ENCODE data around the gene C1orf141.

Gene C1orf141

DNA sequence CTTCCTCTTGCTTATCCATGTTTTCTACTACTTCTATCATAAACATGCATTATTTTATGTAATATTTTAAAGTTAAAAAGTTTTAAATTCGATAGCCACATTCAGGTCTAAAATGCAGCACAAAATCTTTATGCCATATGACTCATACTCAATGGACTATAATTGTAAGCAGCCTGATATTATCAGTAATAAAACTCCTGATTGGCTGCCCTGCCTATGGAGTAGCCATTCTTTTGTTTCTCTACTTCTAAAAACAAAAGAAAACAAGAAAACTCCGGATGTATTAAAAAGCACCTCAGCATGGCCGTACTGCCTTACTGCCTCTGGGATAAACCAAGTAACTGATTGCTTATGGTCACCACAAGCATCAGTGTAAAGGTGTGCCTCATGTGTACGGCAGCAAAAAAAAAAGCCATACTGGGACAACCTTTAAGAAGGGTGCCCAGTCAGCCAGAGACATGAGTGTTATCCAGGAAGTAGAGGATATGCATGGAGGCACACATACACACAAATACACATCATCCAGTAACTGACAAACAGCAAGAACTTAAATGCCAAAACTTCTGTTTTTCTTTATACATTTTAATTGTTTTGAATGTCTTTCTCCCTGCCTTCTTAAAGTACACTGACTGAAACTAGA is 90.0 kb downstream of the C1orf141 start:
- no peak overlapping the region for H3K4me3 ChIP-seq (replicated peaks; ENCODE audit: low read depth, low read length)
- TF ChIP-seq, protein P1, sequence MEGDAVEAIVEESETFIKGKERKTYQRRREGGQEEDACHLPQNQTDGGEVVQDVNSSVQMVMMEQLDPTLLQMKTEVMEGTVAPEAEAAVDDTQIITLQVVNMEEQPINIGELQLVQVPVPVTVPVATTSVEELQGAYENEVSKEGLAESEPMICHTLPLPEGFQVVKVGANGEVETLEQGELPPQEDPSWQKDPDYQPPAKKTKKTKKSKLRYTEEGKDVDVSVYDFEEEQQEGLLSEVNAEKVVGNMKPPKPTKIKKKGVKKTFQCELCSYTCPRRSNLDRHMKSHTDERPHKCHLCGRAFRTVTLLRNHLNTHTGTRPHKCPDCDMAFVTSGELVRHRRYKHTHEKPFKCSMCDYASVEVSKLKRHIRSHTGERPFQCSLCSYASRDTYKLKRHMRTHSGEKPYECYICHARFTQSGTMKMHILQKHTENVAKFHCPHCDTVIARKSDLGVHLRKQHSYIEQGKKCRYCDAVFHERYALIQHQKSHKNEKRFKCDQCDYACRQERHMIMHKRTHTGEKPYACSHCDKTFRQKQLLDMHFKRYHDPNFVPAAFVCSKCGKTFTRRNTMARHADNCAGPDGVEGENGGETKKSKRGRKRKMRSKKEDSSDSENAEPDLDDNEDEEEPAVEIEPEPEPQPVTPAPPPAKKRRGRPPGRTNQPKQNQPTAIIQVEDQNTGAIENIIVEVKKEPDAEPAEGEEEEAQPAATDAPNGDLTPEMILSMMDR (IDR thresholded peaks at IDR 0.05; ENCODE audit: low read length, missing control alignments): no peak
- no peak for DNase-seq (ENCODE audit: low read depth)

DNA sequence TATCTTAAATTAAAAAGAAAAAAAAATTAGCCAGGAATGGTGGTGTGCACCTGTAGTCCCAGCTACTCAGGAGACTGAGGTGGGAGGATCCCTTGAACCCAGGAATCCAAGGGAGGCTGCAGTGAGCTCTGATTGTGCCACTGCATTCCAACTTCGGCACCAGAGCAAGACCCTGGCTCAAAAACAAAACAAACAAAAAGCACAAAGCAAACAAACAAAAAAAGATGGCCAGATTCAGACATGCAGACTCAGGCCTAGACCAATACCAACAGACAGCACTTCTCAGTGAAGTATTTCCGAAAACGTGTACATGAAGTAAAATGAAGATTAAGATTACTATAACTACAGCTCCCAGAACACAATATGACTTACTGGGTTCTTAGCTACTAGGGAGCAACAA is 91.4 kb downstream of the C1orf141 start:
- TF ChIP-seq, protein P1 (IDR thresholded peaks at IDR 0.05; ENCODE audit: low read length, missing control alignments): no peak
- DNase-seq (ENCODE audit: low read depth): no peak

More for the DNA sequence above, 91.4 kb downstream of the C1orf141 start:
- no peak overlapping the region for H3K4me3 ChIP-seq (replicated peaks; ENCODE audit: low read depth, low read length)
